ENCODE data around the gene TAOK2.

The TAOK2 gene

GRCh38 chr16:29987371-29988085 lies 13.9 kb downstream of the TAOK2 start:
- peak overlapping the region in 1 of 2 donors; percentile 84 for H3K27ac Mint-ChIP-seq
- no peak for ATAC-seq (replicated peaks)
- peaks cover 34% of the 10 kb centered on the region for H3K36me3 Mint-ChIP-seq (ENCODE audit: insufficient read depth)
- DNase-seq, result no peak
- peaks cover 0 to 3% of the 10 kb centered on the region in 2 donors for H3K4me1 Mint-ChIP-seq (ENCODE audit: low read depth in 2 of 2)
- no peaks in the 10 kb centered on the region for H3K9me3 Mint-ChIP-seq
- no peak overlapping the region for H3K4me3 Mint-ChIP-seq
- no peaks in the 10 kb centered on the region for H3K27me3 Mint-ChIP-seq

GRCh38 chr16:29988346-29989075 lies 14.8 kb downstream of the TAOK2 start:
- Mint-ChIP-seq H3K27me3 (no peaks in the 10 kb centered on the region), H3K9me3 (no peaks in the 10 kb centered on the region), H3K36me3 (ENCODE audit: insufficient read depth) (peaks cover 34% of the 10 kb centered on the region), H3K4me3 (no peak overlapping the region), H3K27ac (peak overlapping the region in 1 of 2 donors; percentile 84), H3K4me1 (ENCODE audit: low read depth in 2 of 2) (peaks cover 0 to 3% of the 10 kb centered on the region in 2 donors)
- DNase-seq (no peak), ATAC-seq (replicated peaks) (no peak)

GRCh38 chr16:29989111-29989858 lies 15.6 kb downstream of the TAOK2 start:
- Mint-ChIP-seq H3K36me3 (ENCODE audit: insufficient read depth) (peaks cover 36% of the 10 kb centered on the region), H3K9me3 (no peaks in the 10 kb centered on the region), H3K27ac (peak overlapping the region in 1 of 2 donors; percentile 84), H3K4me1 (ENCODE audit: low read depth in 2 of 2) (peaks cover 1 to 4% of the 10 kb centered on the region in 2 donors), H3K4me3 (no peak overlapping the region), H3K27me3 (no peaks in the 10 kb centered on the region)
- DNase-seq, result no peak
- no peak for ATAC-seq (replicated peaks)

- Mint-ChIP-seq H3K36me3 (ENCODE audit: insufficient read depth) (peaks cover 34% of the 10 kb centered on the region), H3K9me3 (no peaks in the 10 kb centered on the region), H3K27ac (no peak overlapping the region), H3K27me3 (no peaks in the 10 kb centered on the region), H3K4me1 (ENCODE audit: low read depth in 2 of 2) (peaks cover 8 to 9% of the 10 kb centered on the region in 2 donors), H3K4me3 (no peak overlapping the region)
- DNase-seq, result no peak
- ATAC-seq (replicated peaks), result no peak
Measured at GRCh38 chr16:29990034-29990433, 16.4 kb downstream of the TAOK2 start.

- ATAC-seq (replicated peaks), result no peak
- no peaks in the 10 kb centered on the region for H3K9me3 Mint-ChIP-seq
Measured at GRCh38 chr16:29990883-29991570, 17.4 kb downstream of the TAOK2 start.

GRCh38 chr16:29991571-29991904 lies 17.9 kb downstream of the TAOK2 start:
- no peaks in the 10 kb centered on the region for H3K9me3 Mint-ChIP-seq
- H3K27me3 Mint-ChIP-seq, result no peaks in the 10 kb centered on the region
- peaks cover 36% of the 10 kb centered on the region for H3K36me3 Mint-ChIP-seq (ENCODE audit: insufficient read depth)
- no peak for ATAC-seq (replicated peaks)
- DNase-seq, result no peak
- H3K4me1 Mint-ChIP-seq (ENCODE audit: low read depth in 2 of 2), result peaks cover 14 to 18% of the 10 kb centered on the region in 2 donors
- no peak overlapping the region for H3K4me3 Mint-ChIP-seq
- H3K27ac Mint-ChIP-seq, result no peak overlapping the region

More at GRCh38 chr16:29990883-29991570, 17.4 kb downstream of the TAOK2 start:
- peaks cover 35% of the 10 kb centered on the region for H3K36me3 Mint-ChIP-seq (ENCODE audit: insufficient read depth)
- H3K27me3 Mint-ChIP-seq, result no peaks in the 10 kb centered on the region
- peaks cover 9 to 13% of the 10 kb centered on the region in 2 donors for H3K4me1 Mint-ChIP-seq (ENCODE audit: low read depth in 2 of 2)
- no peak overlapping the region for H3K27ac Mint-ChIP-seq
- H3K4me3 Mint-ChIP-seq, result no peak overlapping the region
- DNase-seq, result no peak

GRCh38 chr16:29992344-29992967 lies 18.8 kb downstream of the TAOK2 start:
- Mint-ChIP-seq H3K4me3 (peak overlapping the region in 1 of 2 donors; percentile 14), H3K27ac (peak overlapping the region; percentile 60 to 76), H3K36me3 (ENCODE audit: insufficient read depth) (peaks cover 36% of the 10 kb centered on the region), H3K9me3 (no peaks in the 10 kb centered on the region), H3K4me1 (ENCODE audit: low read depth in 2 of 2) (peaks cover 19 to 23% of the 10 kb centered on the region in 2 donors), H3K27me3 (no peaks in the 10 kb centered on the region)
- ATAC-seq (replicated peaks), result no peak
- DNase-seq, result no peak

- Mint-ChIP-seq H3K27ac (peak overlapping the region in 1 of 2 donors; percentile 98), H3K36me3 (ENCODE audit: insufficient read depth) (peaks cover 33% of the 10 kb centered on the region), H3K4me1 (ENCODE audit: low read depth in 2 of 2) (peaks cover 19 to 23% of the 10 kb centered on the region in 2 donors), H3K4me3 (peak overlapping the region in 1 of 2 donors; percentile 5), H3K9me3 (no peaks in the 10 kb centered on the region), H3K27me3 (no peaks in the 10 kb centered on the region)
- DNase-seq, result no peak
- ATAC-seq (replicated peaks), result no peak
Measured at GRCh38 chr16:29993191-29993902, 19.7 kb downstream of the TAOK2 start.

- DNase-seq (no peak), ATAC-seq (replicated peaks) (no peak)
- Mint-ChIP-seq H3K27me3 (no peaks in the 10 kb centered on the region), H3K27ac (peak overlapping the region in 1 of 2 donors; percentile 98), H3K9me3 (no peaks in the 10 kb centered on the region), H3K4me3 (peak overlapping the region; percentile 96 to 99), H3K36me3 (ENCODE audit: insufficient read depth) (peaks cover 36% of the 10 kb centered on the region), H3K4me1 (ENCODE audit: low read depth in 2 of 2) (peaks cover 22 to 24% of the 10 kb centered on the region in 2 donors)
Measured at GRCh38 chr16:29993903-29994599, 20.4 kb downstream of the TAOK2 start.

- no peak for ATAC-seq (replicated peaks)
- Mint-ChIP-seq H3K9me3 (no peaks in the 10 kb centered on the region), H3K27ac (peak overlapping the region; percentile 96 to 98), H3K4me3 (peak overlapping the region; percentile 96 to 99), H3K4me1 (ENCODE audit: low read depth in 2 of 2) (peaks cover 25 to 28% of the 10 kb centered on the region in 2 donors), H3K36me3 (ENCODE audit: insufficient read depth) (peaks cover 34% of the 10 kb centered on the region), H3K27me3 (no peaks in the 10 kb centered on the region)
- no peak for DNase-seq
Measured at GRCh38 chr16:29994600-29995323, 21.1 kb downstream of the TAOK2 start.

- peaks cover 34% of the 10 kb centered on the region for H3K36me3 Mint-ChIP-seq (ENCODE audit: insufficient read depth)
- ATAC-seq (replicated peaks) (peak; percentile 65), DNase-seq (peak; percentile 81 to 83 (median 82))
- H3K27me3 Mint-ChIP-seq, result no peaks in the 10 kb centered on the region
- peak within 1 kb of the TSS; percentile 96 to 98 for H3K27ac Mint-ChIP-seq
- peaks cover 25 to 28% of the 10 kb centered on the region in 2 donors for H3K4me1 Mint-ChIP-seq (ENCODE audit: low read depth in 2 of 2)
- peak within 1 kb of the TSS; percentile 96 to 99 for H3K4me3 Mint-ChIP-seq
- no peaks in the 10 kb centered on the region for H3K9me3 Mint-ChIP-seq
Measured at GRCh38 chr16:29995324-29995910, 21.7 kb downstream of the TAOK2 start, which contains the start of gene HIRIP3. Gene HIRIP3, minus strand, starts transcription at chr16:29995617. Its CDS starts 12 bp downstream, at chr16:29995605.
